DMS79 (cell line): ENCODE data around the gene ZNF385B.

Experiments
- DNase-seq: peaks from one replicate; lab custom pipeline; 2025; lab: John Stamatoyannopoulos, UW

ZNF385B gene

DNA sequence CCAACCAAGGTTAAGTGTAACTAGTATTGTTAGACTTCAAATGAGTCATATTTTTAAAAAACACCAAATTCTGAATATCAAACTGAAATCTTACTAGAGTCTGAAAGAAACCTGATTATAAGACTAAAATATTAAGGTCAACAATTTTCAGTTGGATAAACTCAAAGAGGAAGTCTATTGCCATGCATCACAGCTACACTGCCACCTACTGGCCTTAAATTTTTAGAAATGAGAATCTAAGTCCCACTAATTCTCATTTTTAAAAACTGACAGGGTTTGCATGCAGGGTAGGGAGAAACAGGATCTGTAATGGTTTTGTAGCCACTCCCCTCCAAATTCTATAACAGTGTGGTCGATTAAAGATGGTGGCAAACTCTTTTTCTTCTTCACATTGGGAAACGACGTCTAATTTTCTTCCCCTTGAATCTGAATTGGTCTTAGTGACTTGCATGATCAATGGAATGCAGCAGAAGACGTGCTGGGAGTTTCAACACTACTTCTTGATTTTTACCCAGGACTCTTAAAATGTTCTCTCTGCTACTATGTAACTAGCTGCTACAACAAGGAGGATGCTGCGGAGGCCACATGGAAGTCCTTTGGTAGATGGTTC is 420.7 kb downstream of the ZNF385B start:
- DNase-seq = no peak

DNA sequence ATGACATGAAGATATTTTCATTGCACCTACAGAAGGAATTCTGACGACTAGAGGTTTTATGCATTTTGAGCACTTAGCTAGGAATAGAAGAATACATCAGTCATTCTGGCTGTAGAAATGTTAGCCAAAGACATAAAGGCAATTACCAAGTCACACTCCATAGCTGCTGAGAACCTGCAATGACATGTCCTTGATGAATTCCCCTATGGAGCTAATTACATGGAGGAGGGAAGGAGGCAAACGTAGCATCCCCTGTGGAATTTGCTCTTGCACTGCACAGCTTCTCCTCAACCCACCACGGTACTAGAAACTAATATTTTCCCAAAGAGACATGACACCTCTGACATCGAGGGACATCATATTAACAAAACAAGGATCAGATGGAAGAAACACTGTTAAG is 422.8 kb downstream of the ZNF385B start:
- no peak for DNase-seq

DNA sequence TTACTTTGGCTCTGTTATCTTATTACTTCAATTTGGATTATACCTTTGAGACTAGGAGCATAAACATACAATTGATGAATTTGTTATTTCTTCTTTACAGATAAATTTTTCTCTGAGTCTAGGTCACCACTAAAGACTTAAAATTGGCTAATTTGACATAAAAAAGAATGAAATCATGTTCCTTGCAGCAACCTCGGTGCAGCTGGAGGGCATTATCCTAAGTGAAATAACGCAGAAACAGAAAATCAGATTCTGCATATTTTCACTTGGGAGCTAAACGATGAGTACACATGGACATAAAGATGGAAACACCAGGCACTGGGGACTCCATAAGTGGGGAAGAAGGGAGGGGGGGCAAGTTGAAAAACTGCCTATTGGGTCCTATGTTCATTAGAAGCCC is 424.0 kb downstream of the ZNF385B start:
- no peak for DNase-seq

DNA sequence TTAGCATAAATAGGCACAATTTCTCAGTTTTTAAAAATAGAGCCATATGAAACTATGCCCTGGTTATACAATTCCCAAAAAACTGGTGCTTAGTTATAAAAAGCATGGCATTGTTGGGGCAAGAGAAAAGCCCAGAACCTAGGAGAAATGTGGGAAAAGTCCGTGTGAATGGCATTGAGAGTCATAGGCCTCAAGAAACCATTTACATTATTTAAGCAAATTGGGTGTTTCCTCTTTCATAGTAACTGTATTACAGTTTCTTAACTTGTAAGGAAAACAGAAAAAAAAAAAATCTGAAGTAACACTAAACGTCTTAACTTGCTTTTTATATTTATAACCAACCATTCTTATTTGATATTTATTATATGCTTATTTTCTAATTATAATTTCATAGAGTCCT is 425.8 kb downstream of the ZNF385B start:
- DNase-seq = no peak

DNA sequence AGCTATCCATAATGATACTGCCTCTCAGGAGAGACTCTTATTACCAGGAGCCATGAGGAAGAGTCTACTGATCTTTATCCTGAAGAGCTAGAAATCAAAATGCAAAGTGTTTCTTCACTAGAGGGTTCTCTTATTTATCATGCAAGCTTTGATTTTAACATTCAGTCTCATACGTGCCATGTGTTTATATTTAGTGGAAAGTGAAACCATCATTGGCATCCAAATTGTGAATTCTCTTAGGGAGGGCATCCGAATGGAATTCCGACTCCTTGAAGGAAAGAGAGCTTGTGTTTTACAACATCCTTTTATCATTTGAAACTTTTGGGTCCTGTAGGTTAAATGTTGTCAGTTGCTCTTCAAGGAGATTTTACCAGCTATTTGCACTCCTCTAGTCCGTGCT is 426.4 kb downstream of the ZNF385B start:
- no peak for DNase-seq

DNA sequence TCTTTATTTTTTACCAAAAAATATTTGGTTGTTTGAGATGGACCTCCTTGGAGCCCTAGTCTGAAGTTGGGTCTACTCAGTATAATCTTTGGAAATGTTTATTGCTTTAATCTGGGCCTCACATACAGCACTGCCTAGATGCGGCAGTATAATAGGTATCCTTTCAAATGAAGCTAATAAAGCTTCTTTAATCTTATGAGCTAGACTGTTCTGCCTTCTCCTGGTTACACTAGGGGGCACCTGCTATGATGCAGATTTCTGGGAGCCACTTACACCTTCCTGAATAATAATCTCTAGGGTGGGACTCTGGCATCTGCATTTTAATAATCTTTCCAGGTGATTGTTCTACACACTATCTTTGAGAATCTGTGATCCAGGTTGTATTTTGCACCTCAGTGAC is 427.1 kb downstream of the ZNF385B start:
- no peak for DNase-seq

DNA sequence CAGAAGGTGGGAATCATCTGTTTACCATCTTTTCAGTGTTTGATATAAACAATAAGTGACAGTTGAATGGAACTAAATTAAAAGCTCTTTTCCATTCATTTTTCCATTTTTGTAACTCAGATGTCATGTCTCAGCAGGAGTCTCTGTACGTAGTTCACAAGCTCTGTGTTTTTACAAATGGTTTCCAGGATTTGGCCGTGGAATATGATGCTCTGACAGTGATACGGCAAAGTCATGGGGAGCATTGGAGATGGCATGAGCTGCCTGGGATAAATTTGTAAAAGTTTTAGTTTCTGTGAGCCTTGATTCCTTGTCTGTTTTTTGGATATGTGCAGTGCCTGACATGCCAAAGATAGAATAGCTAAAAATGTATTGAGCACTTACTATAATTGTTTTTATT is 428.7 kb downstream of the ZNF385B start:
- DNase-seq = no peak

DNA sequence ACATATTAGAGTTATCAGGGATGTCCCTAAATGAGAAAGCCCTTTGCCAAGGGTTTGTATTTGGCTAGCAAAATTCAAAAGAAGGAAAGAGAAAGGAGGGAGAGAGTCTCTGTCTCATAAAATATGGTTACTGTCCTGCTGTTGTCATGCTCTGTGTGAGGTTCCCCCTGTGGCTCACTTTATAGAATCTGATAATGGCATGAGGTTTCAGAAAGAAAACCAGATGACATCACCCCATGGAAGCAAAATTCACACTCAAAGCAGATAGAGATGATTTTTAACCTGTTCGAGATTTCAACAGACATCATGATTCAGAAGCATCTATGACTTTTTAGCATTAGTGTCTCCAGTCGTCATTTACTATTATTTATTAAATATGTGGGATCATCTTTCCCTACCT is 431.8 kb downstream of the ZNF385B start:
- DNase-seq = no peak

DNA sequence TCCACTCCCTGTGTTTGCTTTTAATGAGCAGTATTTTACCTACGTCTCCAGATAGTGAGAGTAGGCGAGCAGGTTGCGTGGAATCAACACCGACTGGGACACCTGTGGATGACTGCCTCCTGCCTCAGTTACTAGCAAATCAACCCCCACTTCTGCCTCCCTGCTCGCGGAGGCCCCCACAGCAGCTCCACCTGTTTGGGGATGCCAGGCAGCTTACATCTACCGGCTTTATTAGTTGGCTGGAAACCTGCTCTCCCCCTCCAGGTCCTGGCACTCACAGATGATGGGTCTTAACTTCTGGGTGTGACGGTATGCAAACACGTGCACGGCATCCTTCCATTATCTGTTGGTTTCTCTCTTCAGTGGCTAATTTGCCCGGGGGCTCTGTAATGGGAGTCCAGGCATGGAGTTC is 432.3 kb downstream of the ZNF385B start:
- no peak for DNase-seq

DNA sequence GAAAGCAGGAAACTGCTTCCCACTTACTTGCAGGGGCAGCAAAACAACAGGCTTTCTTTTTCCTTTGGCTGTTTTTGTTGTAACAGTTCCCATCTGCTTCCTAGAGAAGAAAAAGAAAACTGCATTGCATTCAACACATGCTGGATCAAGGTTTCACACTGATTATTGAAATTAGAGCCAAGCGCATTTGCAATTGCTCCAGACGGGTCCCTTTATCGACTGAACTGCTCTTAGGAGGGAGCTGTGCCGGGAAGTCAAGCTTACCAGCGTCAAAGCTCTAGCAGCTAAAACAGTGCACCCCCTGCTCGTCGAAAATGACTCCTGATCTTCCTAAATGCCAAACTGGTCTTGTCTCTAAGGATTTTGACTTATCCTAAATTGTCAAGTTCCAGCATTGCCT is 432.8 kb downstream of the ZNF385B start:
- DNase-seq = no peak

DNA sequence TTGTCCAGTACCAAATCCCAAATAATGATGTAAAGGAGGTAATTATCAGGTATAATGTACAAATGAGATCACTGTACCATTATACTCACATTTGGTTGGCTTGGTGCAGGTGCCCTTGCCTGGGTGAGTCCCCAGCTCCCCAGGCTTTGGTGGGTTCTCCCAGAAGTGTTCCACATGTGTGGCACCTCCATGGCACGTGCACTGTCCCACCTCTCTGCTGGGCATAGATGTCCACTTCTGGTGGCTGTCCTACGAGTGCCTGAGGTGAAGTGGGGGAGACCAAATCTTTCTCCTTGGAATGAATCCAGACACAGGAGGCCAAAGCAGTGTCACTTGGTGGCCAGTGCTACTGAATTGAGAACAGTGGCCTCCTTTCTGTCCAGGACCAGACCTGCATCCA is 434.3 kb downstream of the ZNF385B start:
- no peak for DNase-seq

DNA sequence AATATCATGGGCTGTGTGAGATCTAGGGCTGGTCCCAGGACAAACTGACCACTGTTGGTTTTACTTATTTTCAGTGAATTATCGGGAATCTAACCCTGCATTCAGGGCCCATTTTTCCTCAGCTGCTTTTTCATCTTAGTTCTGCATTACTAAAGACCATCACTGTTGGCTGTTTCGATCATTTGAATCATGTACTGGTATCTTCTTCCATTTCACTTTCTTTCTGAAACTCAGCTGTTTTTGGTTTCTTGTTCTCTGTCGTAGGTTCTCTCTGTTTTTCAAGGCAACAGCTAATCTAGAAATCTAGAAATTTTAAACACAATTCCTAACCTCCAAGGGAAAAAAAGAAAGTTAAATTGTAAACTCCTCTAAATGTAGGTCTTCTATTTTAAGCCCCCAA is 436.8 kb downstream of the ZNF385B start:
- no peak for DNase-seq

DNA sequence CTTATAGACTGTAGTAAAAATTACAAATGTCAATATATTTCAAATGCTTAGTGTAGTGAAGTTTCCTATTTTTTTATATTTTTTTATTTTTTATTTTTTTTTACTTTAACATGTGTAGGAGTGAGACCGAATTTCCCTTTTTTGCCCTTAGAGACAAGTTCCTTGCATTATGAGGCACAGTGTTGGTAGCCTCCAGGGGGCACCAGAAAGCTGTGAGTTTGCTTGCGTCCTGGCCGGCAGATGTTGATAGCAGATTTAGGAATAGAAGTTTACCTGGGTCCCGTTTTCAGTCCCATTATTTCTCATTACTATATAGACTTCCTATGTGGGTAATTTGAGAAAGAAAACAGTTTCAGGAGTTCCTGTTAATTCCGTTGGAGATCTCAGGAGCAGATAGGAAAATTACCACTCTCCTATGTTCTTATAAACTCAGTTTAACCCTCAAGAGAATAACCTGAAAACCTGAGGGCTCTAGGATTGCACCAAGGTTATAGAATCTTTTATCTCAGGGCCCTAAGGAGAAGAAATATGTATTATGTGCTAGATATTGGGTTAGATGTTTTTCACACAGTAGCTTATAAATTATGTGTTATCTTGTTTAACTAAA is 439.3 kb downstream of the ZNF385B start:
- DNase-seq = no peak

DNA sequence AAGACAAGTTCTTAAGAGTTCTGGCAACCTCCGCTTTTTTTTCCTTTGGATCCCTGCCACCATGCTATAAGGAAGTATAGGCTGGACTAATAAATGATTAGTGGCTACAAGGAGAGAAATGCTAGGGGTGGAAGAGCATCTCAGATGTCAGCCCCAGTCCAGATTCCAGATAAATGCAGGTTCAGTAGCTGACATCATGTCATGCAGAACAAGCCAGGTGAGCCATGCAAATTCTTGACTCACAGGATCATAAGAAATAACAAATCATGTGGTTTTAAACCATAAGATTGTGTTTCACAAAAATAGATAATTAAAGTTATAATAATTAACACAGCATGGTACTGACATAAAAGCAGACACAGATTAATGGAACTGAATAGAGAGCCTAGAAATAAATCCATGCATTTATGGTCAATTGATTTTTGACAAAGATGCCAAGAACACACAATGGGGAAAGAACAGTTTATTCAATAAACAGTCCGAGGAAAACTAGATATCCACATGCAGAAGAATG is 443.9 kb downstream of the ZNF385B start:
- peak; percentile 30 for DNase-seq

DNA sequence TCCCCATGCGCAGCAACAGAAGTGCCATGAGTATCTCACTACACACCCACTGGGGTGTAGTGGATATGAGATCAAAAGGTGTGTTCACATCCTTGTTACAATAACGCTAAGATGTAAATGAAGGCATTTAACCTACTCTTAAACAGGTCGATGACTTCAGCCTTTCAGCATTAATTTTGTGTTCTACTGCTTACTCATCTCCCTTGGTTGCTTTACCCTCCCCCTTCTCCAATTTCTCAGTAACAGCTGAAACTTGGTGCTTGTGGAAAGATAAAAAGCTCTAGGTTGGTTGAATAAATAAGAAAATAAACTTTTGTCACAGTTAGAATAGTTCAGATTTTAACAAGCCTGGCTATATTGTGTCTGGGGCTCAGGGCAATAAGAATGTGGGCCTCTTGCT is 449.3 kb downstream of the ZNF385B start:
- no peak for DNase-seq

DNA sequence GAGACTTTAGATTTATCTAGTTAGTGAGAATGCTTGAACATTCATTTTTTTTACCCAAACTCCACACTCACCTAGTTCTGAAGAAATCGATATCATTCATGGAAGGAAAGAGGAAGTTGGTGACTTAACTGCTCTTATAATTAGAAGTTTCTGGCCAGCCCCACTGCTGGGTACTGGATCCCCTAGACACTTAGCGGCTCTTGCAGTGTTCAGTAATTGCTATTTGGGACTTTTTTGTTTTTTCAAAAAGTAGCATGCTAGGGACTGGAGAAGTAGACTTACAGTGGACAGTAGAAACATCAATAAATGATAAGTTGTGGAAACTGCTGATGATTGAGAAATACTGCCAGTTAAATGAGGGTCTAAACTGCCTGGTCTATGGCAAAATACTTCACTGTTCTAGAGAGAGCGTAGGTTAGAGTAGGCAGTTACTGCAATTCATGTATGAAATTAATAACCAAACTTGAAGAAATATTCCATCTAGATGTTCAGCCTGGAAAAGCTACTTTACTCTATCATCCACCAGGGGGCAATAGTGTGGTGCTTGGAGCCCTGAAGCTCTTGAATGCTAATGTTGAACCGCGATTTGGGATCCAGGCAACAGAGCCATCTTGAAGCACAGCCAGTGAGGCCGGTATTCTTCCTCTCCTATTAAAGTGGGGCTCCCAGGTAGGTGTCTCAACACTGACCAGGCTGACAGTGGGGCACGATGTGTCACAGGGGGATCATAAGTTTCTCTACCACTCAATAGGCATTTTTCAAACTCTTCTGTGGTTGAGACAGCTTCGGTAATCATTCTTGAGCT is 450.7 kb downstream of the ZNF385B start:
- DNase-seq = no peak

DNA sequence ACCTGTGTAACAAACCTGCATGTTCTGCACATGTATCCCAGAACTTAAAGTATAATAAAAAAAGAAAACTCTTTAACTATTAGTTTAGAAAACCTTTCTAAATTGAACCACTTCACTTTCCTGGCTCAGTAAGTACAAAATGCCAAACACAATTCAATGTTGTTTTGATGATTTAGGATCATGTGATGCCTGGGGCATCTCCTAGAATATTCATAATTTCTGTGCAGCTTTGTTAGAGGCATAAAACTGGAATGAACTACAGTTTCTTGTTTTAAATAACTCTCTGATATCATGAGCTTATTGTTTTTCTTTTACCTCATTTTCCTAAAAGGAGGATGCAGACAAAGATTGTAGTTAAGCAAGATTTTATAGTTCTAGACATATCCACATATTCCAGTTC is 457.8 kb downstream of the ZNF385B start:
- no peak for DNase-seq

DNA sequence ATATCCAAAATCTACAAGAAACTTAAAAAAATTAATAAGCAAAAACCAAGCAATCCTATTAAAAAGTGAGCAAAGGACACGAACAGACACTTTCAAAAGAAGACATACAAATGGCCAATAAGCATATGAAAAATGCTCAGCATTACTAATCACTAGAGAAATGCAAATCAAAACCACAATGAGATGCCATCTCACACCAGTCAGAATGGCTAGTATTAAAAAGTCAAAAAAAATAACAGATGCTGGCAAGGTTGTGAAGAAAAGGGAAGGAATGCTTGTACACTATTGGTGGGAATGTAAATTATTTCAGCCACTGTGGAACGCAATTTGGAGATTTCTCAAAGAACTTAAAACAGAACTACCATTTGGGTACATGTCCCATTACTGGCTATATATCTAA is 467.9 kb downstream of the ZNF385B start:
- DNase-seq = no peak
